GM21576 (cell line): ENCODE measurements around the gene NDUFS6.
A peak's percentile ranks its signal among the peaks of the same experiment; 100 is the strongest.
"Not testable (repeated sequence)": the region's sequence is repeated elsewhere in the genome, so short reads cannot be mapped to it uniquely, and the experiment has no call there.

Source experiments
- ATAC-seq: cut with Tn5 transposase; IDR thresholded peaks from one replicate; pipeline ENCODE4 v1.9.1; 2021; ENCODE audit warnings: mild to moderate bottlenecking, moderate library complexity; ENCODE audit not compliant: unreplicated experiment

NDUFS6 gene

DNA sequence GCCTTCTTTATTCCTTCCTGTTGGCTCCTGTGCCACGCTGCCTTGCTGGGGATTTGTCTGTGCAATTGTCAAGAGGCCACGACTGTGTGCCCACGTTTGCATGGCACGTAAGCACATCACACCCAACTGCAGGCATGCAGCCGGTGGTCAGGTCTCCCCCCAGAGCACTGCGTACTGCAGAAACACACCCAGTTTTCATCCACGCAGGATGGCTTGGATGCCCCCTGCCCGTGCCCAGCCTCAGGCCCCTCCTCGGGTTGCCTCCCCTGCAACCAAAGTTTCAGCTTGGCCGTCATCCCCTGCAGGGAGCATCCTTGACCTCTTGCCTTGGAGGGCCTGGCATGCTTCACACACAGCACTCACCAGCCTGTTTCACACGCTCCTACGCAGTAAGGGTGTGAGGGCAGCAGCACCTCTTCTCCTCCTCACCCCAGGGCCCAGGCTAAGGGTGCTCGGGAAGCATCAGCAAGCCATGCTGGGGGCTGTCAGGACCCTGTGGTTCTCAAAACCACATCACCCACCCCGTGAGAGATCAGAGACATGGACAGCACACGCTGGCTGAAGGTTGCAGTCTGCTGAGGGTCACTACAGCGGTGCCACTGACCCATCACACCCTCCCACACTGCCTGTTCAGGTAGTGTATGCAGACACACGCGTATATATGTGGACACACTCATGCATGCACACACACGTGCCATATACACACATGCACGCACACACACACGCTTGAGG lies 4.7 kb upstream of the NDUFS6 start:
- ATAC-seq: no peak

DNA sequence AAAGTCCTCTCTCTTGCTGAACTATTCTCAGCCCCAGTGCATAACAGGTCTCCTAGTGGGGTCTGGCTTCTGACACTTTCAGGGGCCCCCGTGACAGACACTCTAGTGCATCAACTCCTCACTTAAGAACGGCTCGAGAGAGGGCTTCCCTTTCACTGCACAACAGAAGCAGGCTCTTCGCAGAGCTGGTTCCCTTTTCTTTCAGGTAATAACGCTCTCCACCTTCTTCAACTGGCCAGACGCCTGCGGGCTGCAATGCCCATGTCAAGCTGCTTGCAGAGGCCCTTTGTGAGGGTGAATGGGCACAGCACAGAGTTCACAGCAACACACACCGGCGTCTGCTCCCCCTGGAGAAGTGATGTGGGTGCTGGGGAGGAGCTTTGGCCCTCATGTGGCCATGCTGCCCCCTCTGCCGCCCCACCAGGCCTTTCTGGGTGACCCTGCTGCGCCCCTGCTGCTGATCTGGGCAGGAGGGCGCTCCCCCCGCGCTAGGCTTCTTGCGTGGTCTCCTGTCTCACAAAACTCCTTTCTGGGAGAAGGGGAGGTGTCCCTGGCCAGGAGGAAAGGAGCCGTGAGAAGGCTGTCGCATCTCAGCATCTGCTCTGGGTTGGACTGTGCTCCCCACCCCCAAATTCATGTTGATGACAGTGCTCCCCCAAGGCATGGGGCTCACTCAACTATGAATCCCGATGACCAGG lies 4.0 kb upstream of the NDUFS6 start:
- ATAC-seq: no peak

DNA sequence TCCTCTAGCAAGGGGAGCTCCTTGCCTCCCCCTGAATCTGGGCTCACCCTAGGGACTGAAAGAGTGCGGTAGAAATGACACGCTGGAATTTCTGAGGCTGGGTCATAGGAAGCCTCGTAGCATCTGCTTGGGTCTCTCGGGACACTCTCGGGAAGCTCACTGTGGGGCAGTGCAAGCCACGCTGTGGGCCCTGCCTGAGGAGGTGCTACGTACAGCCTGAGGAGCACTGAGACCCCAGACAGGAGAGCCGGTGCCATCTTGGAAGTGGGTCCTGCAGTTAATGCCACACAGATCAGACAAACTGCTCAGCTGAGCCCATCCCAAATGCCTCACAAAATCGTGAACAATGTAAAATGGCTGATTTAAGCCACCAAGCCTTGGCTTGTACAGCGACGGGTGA lies 3.4 kb upstream of the NDUFS6 start:
- ATAC-seq: no peak

DNA sequence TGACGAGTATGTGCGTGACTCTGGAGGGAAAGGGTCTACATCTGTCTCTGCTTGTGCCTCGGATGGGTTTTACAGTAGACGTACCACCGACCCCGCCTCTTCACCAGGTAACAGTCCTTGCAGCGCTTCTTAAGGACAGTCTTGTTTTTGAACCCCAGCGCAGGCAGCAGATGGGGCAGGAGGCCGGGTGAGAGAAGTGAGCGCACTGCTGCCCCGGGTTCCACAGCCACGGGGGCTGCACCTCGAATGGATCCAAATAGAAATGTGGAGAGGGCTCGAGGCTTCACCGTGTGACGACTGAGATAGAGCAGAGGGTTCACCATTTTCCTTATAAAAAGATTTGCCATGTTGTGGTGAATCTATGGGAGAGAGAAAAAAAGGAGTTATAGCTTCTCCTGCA lies 2.6 kb upstream of the NDUFS6 start:
- ATAC-seq: not testable (repeated sequence)

DNA sequence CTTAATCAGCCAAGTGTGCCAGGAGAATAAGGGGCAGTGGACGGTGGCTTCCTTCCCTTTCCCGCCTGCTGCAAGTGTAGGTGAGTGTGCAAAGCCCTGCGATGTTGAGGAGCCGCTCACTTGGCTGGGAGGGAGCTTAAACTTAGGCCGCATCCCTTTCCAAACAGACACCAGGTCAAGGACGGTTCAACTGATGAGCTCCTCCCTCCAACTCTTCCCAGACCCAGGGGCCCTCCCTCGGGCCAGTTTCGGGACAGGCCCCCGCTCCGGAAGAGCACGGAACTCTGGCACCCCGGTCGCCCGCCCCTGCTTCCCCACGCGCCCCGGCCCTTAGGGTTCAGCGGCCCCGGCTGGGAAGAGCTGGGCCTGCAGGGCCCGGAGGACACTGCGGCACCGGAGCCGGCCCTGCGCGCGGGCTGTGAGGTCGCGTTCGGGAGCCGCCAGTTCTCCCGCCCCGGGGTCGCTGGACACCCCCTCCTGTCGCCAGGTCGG lies 2.1 kb upstream of the NDUFS6 start:
- peak; percentile 28 for ATAC-seq

DNA sequence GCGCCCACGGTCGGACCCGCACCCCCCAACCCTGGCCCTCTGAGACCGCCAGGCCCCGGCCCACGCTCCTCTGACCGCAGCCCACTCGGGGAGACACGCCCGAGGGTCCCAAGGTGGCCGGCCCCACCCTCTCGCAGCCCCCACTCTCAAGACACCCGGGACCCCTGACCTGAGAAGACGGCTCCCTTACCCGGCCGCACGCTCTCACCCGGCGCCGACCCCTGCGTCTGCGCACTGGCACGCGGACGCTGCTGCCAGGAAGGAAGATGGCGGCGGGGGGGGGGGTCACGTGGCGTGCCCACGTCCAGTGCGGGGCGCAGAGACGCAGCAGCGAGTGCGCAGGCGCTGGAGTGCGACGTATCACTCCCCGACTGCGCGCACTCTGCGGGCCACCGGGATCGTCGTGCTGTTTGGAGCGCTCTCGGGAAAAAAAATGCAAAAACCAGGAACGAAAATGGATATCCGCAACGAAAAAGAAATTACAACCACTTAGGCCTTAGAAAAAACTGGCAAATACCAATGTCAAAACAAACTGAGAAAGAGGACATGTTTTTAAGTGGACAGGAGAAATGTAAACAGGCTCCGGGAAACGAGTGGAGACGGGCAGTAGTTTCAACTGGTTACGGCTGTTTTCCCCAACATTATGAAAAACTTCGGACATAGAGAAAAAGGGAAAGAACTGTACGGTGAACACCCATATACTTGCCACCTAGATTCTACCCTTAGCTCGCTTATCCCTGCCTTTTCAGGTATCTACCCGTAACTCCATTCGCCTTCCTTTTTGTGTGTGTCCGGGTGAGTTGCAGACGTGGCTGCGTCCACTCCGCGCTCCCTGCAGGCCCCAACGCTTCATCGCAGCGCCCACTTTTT lies 1.4 kb upstream of the NDUFS6 start, which contains the start of gene MRPL36:
TSS of gene MRPL36 (minus strand) at position 236 of the 870 bp plus-strand sequence. CDS start 902 bp downstream, outside the sequence.
- peak; percentile 48 for ATAC-seq

DNA sequence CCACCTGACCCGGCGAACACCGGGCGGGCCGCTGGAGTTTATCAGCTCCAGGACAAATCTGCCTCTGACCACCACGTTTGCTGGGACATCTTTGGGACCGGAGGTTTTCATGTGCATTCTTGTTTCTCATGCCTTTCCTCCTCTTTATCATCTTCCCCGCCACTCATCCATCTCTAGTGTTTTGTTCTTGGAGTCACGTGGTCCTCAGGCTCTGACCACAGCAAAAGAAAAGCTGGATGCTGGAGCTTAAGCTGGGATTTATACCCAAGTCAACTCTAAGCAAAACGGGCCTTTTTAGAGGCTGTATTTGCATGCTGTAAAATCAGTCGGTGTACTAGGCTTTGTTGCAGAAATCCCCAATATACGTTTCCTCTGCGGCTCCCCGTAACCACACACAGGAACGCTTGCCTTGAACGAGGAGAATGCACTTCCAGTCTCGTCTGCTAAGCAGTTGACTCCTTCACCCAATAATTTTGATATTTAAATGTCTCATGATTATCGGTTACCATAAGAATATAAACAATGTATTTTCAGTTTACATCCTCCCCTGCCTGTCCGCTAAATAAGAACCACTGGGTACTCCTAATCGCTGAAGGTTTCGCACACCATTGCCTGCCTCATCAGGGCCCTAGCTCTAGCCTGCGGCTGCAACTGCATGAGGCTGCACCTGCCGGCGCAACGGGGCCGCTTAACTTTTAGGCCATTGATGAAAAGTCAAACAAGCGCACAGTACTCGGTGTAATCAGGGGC lies 560 bp upstream of the NDUFS6 start:
- ATAC-seq: peak; percentile 34

DNA sequence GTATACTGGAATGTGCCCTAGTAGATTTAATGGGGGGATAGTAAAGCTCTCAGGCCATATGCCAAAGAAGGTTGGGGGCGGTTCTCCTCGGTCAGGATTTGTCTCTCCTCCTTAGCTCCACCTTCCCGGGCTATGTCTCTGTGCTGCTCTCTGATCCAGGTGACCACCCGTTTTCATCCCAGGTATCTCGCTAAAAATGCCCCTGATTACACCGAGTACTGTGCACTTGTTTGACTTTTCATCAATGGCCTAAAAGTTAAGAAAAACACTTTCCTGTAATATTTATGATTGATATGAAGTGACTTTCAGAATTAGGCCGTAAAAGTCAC lies 724 bp downstream of the NDUFS6 start:
- no peak for ATAC-seq

DNA sequence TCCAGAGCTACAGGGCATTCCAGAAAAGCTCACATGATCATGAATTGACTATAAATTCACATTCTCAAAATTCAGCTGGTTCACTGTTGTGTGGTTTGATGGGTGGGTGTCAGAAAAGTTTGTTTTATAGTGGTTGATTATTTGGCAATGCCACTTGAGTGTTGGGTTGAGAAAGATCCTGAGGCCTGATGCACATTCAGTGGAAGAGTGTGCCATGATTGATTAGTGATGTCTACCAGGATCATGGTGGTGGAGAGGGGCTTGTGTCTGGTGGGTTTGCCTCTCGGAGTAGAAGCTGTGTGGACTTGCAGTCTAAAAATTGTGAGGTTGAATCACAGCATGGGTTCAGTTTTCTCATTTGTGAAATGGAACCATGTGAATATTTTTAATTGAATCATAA lies 2.0 kb downstream of the NDUFS6 start:
- ATAC-seq: no peak

DNA sequence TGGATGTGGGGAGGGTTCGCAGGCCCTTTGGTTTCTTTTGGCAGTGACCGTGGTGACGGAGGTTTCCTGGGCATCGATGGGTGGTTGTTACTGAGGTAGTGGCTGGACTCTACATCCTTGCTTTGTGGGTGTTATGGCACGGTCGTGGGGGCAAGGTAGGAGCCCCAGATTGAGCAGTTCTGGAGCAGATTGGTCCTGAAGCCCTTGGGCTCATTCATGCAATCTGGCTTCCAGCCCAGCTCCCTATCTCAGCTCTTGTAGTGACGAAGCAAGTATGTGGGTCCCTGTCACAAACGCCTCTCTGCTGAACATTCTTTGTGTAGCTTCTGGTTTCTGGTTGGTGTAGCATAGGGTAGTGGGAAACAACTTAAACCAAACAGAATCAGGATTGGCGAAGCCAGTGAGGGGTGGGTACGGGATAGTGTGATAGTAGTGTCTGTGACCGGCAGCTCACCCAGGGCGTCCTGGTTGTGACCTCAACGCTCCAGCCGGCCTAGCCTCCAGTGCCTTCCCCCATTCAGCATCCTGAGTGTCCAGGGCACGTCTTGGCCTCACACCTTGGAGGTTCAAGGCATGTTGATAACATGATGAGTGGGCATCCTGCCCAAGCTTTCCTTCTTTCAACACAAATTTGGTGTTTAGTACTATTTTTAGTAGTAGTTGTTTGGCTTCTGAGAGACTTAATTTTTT lies 2.9 kb downstream of the NDUFS6 start:
- no peak for ATAC-seq

DNA sequence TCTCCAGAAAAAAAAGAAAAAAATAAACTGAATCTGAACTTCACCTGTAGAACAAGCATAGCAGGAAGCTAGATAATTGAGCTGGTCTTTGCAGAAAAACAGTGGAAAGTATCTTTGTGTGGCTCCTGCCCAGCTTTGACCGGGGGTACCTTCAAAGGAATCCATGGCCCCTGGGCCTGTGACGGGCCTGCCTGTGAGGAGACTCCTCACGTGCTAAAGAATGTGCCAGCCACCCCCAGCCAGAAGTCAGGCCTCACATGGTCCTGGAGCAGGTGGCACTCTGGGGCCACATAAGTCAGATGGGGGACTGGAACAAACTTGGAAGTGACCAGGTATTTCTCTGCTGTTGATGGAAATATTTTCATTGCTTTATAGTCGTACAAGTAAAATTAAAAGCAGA lies 4.1 kb downstream of the NDUFS6 start:
- ATAC-seq: no peak

DNA sequence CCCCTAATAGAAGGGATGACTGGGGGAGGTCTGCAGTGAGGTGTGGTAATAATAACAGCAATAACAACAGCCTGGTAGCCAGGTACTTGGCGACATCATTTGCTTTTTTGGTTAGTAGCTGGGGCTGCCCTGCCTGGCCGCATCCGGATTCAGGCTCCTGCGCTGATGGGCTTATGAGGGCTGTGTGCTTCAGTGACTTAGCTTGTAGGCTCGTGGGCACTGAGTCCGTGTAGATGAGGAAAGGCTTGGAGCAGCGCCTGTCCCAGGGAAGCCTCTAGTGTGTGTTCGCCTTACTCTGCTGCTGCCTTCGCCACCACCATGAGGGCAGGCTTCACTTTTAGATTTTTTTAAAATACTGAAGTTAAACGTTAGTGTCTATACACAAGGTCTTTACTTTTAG lies 4.5 kb downstream of the NDUFS6 start:
- ATAC-seq: no peak

DNA sequence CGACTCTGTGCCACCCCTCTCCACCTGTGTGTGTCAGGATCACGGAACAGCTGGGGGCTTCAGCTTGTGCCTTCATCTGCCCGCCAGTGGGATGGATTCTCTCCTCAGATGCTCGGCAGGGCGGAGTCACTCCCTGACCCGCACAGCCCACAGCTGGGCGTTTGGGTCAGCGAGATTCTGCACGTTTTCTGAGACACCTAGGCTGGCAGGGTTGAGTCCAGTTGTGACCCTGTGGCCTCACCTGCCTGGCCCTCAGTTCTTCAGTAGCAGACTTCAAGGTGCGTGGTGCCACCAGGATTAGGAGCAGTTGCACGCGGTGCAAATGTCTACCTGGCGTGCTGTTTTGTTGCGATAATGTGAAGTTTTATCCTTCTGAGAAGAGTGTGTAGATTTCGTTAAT lies 5.0 kb downstream of the NDUFS6 start:
- no peak for ATAC-seq

DNA sequence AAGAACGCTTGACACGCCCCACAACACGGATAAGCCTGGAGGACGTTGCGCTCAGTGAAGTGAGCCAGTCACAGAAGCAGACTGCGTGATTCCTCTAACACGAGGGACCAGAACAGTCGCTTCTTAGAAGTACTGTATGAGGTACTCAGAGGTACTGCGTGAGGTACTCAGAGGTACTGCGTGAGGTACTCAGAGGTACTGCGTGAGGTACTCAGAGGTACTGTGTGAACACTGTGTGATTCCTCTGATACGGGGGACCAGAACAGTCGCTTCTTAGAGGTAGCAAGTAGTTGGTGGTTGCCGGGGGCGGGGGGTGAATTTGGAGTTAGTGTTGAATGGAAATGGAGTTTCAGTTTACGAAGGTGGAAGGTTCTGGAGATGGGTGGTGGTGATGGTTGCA lies 5.8 kb downstream of the NDUFS6 start:
- ATAC-seq: no peak

DNA sequence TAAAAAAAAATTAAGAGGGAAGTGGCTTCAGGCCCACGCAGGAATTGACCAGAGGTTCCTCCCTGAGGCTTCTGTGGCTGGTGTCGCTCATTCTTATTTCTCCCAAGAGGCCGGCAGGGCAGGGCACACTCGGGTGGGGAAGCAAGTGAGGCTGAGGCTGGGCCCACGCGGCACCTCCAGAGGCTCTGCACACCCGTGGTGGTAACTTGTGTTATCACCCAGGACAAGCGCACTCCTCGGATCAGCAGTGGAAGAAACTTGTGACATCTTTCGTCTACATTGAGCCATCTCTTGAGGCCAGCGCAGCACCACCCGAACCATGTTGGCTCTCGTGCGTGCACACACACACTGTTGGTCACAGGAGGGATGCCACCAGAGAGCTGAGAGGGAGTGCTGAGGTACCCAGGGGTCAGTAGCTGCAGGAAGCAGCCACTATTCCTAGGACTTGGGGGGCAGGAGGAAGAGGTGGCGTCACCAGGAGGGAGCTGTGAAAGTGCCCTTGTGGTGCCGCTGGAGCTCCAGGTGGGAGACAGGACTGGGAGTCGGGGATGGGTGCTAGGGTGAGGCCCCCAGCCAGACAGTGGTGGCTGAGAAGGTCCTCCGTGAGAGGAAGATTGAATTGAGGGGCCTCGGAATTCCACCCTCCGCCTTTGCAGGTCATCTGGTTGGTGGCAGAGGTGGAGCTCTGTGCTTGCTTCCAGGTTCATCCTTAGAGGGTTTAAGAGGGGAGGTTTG lies 6.4 kb downstream of the NDUFS6 start:
- no peak for ATAC-seq

DNA sequence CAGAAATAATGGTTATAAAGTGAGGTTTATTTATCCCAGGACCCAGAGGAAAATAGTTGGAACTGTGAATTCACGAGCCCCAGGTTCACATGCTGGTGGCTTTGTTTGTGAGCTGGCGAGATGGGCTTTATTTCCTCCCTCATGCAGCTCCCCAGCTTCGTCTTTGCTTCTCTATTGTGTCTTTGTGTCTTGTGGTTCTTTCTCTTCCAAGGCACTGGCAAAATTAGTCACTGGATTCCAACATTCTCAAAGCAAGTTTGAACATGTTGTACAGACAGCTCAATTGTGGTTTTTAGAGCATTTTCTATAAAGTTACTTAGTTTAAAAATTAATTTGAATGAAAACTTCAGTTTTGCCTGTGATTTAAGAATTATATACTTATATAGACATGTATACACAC lies 7.2 kb downstream of the NDUFS6 start:
- no peak for ATAC-seq

DNA sequence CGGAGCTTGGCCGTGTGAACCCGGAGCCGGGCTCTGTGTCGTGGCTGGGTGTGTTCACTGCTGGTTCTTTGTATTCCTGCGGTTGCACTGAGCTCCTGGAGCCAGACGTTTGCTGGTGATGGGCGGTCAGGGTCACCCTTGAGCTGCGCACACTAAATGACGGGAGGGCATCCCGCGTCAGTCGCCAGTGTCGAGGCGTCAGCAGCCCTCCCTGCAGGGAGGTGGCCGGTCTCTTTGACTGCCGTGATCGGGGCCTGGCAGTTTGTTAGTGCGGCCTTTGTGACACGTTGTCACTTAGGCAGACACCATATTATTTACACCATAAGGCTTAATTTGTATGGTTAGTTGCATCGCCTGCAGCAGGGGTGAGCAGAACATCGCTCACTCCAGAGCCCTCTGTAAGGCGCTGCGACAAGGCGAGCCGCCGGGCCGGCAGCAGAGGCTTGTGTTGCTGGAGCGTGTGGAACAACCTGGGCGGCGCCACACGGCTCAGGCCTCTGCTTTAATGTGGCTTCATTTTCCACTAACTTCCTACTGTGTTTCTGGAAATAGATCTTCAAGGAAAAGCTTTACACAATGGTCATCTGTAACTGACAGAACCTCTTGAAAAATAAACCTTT lies 8.3 kb downstream of the NDUFS6 start:
- no peak for ATAC-seq

DNA sequence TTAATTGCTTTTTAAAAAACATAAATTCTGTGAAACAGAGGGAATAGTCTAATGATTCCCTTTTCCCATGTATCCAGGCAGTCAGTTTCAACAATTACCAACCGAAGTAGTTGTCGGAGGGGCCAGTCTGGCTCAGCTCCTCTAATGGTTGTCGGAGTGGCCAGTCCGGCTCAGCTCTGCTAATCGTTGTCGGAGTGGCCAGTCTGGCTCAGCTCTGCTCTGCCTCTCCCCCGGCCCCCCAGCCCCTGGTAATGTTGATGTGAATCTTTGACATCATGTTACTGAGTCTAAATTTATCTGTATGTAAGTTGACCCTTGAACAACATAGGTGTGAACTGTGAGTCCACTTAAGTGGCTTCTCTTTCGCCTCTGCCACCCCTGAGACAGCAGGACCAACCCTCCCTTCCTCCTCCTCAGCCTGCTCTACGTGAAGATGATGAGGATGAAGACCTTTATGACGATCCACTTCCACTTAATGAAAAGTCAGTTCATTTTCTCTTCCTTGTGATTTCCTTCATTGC lies 9.4 kb downstream of the NDUFS6 start:
- ATAC-seq: no peak
